Right kidney (tissue), 9 donors: Measurements from ENCODE around the gene TUFT1.
A peak's percentile ranks its signal among the peaks of the same experiment; 100 is the strongest.

Experiments
- DNase-seq: peaks from one replicate; pipeline ENCODE4 v3.0.0-alpha.2; 2016
- long read RNA-seq, 8 donors: transcript quantifications; one replicate each; lab custom pipeline, GENCODE V29; 2026

The TUFT1 gene, protein sequence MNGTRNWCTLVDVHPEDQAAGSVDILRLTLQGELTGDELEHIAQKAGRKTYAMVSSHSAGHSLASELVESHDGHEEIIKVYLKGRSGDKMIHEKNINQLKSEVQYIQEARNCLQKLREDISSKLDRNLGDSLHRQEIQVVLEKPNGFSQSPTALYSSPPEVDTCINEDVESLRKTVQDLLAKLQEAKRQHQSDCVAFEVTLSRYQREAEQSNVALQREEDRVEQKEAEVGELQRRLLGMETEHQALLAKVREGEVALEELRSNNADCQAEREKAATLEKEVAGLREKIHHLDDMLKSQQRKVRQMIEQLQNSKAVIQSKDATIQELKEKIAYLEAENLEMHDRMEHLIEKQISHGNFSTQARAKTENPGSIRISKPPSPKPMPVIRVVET
- long read RNA-seq, donor 1, partial matches to known transcripts = 0 of 1 reads
- long read RNA-seq, donor 1, other reads (novel, unspliced or antisense) = 0 of 1 reads
- long read RNA-seq, donor 2, partial matches to known transcripts = 0 of 1 reads
- long read RNA-seq, donor 2, other reads (novel, unspliced or antisense) = 0 of 1 reads
- long read RNA-seq, donor 3, partial matches to known transcripts = 0 of 2 reads
- long read RNA-seq, donor 3, other reads (novel, unspliced or antisense) = 0 of 2 reads
- long read RNA-seq, donor 4 = 0 reads
- long read RNA-seq, donor 5, partial matches to known transcripts = 0 of 2 reads
- long read RNA-seq, donor 5, other reads (novel, unspliced or antisense) = 0 of 2 reads
- long read RNA-seq, donor 6, partial matches to known transcripts = 0 of 2 reads
- long read RNA-seq, donor 6, other reads (novel, unspliced or antisense) = 0 of 2 reads
- long read RNA-seq, donor 7, transcript TUFT1-202 (12 exons, 3,033 nt) = major isoform, 6 of 15 reads
- long read RNA-seq, donor 7, partial matches to known transcripts = 9 of 15 reads
- long read RNA-seq, donor 7, other reads (novel, unspliced or antisense) = 0 of 15 reads
- long read RNA-seq, donor 8, partial matches to known transcripts = 5 of 5 reads
- long read RNA-seq, donor 8, other reads (novel, unspliced or antisense) = 0 of 5 reads

DNA sequence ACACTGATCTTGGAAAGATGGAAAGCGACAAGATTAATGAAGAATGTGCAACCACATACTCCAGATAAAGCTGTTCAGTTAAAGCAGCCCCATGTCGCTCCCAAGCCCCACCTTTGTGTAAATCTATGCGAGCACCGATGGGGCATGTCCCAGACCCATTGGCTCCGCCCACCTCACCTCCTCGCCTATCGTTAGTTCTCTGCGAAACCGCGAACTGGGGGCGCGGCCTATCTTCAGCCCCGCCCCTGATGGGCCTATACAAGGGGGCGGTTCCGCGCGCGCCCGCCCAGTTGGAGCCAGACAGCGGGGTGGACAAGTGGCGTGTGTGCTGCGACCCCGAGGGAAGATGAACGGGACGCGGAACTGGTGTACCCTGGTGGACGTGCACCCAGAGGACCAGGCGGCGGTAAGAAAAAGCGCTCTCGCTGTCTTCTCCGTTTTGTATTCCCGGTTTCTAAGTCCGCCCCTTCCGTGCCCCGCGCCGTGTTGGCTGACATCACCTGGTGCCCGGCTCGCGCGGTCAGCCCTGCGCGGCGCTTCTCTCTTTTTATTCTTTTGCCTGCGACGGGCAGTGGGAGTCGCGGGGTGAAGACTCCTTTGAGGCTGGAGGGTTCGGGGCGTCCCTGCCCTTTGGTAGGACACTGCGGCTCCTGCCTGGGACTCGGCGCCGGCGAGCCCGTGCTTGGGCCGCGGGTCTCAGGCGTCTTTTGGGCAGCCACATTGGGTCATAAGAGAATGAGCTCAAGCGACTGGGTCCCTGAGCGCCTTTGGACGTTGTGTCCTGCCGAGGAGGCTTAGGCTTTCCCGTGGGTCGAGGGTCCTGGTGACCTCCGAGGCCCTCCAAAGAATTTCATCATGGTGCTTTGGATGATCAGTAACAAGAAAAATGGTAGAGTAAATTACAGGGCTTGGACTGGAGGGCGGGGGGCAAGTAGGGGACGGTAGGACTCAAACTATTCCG, at the start of gene TUFT1:
Gene TUFT1 (plus strand): TSS at position 289 of the 961 bp plus-strand sequence. CDS start 58 bp downstream, at position 347.
- peak; percentile 93 for DNase-seq

DNA sequence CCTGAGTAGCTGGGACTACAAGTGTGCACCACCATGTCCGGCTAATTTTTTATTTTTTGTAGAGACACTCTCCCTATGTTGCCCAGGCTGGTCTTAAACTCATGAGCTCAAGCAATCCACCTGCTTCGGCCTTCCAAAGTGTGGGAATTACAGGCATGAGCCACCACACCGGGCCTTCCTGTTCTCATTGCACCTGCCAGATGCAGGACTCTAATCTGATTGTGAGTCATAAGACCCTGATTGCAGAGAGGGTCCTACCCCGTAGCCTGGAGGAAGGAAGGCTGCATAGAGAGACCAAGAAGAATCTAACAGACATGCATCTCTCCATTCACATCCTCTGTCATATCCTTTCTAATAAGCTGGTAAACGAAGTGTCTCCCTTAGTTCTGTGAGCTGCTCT, 48.5 kb upstream of the TUFT1 start:
- no peak for DNase-seq

DNA sequence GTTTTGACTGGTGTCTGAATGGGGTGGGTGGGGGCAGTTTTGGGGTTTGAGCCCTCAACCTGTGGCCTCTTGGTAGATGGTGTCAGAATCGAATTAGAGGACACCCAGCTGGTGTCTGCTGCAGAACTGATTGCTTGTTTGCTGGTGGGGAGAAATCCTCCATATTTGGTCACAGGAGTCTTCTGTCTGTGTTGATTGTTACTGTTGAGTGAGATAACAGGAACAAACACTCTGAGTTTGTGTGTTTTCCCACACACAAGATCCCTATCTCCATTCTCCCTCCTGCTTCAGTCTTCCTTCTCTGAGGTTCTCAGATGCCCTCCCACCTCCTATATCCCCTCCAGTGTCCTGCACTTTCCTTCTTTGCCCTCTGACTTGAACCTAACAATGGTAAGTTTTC, 48.0 kb upstream of the TUFT1 start:
- DNase-seq = no peak

DNA sequence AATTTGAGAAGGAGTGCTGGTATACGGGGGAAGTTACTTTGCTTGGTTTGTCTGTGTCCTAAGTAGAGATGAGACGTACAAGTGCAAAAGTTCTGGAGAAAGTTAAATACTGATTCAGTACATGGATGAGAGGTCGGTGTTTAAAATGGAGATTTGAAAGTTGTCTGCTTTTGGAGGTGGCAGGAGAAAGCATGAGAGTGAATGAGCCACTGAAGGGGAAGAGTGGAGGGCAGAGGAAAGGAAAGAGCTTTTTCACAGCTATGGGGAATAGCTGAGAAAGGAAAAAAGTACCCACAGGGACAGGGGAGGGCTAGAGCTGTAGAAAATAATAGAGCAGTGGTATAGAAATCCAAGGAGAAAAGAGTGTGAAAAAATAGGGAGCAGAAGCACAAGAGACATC, 47.1 kb upstream of the TUFT1 start:
- no peak for DNase-seq

DNA sequence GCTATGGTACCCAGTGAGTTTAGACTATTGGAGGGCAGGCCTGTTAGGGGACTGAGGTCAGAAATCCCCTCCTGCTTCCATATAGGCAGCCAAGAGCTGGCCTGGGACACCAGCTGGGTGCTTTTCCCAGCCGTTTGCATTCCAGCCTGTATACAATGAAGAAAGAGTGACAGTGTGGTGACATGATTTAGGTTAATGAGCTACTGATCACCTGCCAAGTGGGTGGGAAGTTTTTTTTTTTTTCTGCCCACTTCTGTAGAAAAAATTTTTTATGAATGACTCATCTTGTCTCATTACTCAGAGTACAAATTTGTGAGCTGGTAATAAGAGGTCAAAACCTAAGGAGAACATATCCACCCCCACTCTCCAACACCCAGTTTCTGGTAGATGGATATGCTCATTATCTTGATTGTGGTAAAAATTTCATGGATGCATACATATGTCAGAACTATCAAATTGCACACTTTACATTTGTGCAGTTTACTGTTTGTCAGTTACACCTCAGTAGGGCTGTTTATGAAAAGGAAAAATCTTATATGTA, 45.3 kb upstream of the TUFT1 start:
- DNase-seq = no peak

DNA sequence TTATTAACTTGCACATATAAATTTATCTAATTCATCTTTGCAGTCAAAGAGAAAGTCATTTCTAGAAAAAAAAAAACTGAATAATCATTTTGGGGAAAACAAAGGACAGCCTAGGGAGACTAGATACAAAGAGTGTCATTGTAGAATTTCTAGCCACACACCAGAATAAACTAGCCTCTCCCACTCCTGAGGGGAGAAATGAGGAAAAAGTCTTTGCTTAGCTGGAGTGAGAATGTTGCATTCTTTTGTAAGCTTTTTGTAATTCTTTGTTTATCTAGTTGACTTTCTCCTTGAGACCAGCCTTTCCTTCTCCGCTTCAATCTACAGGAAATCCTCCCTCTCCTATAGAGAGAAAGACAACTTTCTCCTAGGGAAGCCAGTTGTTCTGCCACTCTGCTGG, 44.8 kb upstream of the TUFT1 start:
- no peak for DNase-seq

DNA sequence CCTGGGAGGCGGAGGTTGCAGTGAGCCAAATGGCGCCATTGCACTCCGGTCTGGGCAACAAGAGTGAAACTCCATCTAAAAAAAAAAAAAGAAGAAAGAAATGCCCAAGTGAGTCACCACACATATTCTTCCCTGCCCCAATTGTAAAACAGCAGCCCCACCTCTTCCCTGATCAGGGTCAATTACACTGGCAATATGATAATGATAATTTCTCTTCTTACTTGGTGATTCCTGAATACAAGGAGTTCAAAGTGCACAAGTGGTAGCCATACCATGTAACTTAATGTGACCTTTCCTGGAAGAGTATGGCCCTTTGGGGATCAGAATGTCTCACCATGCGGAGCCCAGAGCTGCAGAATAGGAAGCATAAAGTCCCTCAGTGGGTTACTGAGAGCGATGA, 40.7 kb upstream of the TUFT1 start:
- DNase-seq = no peak

DNA sequence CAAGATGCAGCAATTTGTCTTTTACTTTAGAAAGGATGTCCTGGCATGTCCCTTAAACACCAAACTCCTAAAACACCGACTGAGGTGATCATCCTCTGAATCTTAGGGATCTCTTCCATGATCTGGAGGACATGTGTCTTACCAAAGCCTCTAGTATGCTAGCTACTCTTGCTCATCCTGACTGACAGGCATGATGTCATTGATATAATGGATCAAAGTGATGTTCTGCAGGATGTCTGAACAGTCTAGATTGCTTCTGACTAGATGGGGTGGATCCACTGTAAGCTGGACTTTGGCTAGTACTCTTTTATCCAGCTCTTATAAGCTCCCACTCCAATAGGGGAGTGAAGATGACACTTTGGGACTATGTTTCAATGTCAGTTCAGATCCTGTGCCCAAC, 40.2 kb upstream of the TUFT1 start:
- DNase-seq = no peak

DNA sequence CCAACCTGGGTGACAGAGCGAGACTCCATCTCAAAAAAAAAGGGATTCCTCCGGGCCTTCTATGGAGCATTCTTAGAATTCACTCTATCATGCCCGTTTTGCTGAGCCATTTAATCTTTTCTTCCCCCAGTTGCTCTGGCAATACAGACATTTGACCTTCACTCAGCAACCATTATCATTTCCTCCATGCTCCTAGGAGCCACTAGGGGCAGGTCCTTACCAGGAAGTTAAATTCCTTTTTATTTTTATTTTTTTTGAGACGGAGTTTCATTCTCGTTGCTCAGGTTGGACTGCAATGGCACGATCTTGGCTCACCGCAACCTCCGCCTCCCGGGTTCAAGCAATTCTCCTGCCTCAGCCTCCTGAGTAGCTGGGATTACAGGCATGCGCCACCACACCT, 38.6 kb upstream of the TUFT1 start:
- DNase-seq = no peak

DNA sequence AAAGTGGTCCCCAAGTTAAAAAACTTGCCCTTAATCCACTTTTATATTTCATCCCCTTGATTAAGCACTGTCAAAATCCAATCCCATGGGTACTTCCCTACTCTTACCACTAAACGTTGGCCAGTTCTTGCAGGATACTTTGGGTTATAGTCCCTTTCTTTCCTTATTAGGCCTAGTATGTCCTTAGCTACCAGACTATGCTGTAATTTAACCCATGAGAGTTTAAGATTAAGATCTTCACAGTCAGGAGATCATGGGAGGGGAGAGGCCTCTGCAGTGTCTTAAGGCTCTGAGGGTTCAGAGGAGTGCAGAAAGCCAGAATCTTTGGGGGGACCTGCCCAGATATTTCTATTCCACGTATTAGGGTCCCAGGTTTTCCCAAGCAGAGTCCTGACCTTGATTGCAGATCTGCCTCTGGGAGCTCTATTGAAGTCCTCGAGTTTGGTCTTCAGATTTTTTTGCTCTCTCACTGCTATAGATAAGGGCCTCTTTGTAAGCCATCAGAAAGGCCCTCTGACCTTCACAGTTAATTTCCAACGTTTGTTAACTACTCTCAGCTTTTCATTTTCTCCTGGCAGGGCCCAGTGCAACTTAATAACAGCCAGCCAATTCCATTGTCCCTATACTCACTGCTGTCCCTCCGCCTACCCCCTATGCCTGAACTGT, 37.9 kb upstream of the TUFT1 start:
- no peak for DNase-seq

DNA sequence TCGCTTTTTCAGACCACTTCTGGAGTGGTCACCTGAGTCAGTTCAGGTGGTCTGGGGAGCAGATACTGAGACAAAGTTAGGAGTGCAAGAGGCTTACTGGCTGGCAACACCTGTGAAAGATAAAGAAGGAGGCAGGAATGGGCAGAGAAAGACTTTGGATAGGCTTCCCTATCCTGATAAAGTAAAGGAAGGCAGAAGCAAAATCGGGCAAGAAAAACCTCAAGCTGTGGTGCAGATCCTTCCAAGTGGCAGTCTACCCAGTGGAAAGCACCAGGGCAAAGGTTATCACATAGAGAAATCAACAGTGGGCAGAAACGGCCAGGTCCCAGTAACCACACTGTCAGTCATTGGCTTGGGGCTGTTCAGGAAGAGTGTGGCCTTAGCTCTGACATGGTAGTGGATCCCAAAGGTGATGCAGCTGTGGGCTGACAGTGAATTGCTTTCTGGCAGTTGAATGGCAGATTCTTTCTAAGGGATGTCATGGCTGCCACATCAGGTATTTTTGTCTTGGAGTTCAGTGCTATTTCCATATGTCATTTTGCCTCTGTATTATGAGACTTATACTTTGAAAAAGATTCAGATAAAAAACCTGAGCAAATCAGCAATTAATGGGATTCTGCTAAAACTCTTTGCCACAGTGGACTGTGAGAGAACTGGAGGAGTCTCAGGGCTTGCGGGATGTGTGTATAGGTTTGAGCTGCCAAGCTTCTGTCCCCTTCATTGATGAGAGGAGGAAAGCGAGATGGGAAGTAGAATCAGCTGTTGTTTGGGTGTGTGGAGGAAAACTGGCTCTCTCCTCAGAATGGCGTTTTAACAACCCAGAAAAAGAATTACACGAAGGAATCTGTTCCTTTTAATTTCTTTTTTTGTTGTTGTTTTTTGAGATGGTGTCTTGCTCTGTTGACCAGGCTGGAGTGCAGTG, 37.0 kb upstream of the TUFT1 start:
- DNase-seq = no peak

DNA sequence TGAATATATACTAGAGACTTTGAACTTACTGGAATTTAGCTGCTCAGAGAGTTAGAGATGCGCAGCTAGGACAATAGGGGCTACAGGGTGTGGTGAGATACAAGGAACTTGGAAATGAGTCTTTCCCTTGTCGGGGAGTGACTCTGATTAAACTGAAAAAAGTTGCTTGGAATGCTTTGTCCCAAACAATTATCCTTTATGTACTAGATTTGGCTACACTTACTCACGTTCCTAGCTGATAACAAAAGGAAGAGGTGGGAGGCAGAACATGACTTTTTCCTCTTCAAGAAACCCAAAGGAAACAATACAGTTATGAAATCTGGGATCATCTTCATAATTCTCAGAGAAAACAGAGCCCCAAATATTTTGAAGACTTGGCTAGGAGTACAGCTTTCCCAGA, 35.9 kb upstream of the TUFT1 start:
- no peak for DNase-seq

DNA sequence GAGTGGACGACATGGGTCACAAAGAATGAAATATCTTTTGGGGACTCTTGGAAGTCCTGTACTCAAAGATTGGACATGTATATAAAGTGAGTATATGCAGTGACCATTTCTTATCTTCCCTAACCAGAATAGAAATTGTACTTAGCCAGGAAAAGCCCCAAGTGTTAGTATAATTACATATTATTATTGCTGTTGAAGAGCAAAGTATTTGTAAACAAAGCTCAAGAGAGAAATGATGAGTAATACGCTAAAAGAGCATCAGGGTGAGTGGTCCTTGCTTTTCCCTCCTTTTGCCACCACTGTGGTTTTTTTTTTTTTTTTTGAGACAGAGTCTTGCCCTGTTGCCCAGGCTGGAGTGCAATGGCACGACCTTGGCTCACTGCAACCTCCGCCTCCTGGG, 35.4 kb upstream of the TUFT1 start:
- no peak for DNase-seq

DNA sequence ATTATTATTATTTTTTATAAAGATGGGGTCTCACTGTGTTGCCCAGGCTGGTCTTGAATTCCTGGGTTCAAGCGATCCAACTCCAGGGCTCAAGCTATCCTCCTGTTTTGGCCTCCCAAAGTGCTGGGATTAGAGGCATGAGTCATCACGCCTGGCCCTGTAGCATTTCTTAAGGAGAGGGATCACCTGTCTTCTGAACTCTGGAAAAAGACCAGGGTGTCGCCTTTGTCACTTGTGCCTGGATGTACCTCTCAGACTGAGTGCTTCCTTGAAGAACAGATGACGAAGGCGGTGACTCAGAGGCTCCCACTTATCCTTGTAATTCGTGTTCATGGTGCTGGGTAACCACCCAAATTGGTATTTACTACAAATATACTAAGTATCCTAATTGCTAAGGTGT, 31.3 kb upstream of the TUFT1 start:
- DNase-seq = no peak

DNA sequence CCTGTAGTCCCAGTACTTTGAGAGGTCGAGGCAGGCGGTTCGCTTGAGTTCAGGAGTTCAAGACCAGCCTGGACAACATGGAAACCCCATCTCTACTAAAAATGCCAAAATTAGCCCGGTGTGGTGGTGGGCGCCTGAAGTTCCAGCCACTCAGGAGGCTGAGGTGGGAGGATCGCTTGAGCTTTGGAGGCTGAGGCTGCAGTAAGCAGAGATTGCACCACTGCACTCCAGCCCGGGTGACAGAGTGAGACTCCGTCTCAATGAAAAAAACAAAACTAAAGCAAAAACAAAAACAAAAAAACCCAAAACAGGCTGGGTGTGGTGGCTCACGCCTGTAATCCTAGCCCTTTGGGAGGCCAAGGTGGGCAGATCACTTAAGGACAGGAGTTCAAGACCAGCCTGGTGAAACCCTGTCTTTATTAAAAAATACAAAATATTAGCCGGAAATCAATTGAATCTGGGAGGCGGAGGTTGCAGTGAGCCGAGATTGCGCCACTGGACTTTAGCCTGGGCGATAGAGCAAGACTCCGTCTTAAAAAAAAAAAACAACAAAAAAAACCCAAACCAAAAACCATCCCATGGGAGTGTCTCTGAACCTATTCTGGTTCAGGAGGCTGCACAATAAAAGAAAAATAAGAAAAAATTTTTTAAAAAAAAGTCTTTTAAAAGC, 30.6 kb upstream of the TUFT1 start:
- DNase-seq = no peak

DNA sequence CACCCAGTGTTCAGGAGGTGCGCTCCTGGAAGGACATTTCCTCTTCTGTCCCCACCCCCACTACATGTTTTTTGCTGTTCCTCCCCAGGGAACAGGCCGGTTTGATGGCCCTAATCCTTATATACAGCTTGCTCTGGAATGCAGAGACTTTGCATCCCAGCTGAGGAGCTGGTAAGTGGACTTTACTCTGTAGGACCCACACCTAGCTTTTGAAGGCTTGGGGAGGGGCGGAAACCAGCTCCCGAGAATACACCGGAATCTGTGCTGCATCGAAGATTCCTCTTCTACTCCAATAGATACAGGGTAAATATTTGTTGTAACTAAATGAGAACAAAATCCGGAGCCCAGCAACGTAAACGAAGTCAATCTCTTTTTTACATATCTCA, 30.1 kb upstream of the TUFT1 start:
- no peak for DNase-seq

DNA sequence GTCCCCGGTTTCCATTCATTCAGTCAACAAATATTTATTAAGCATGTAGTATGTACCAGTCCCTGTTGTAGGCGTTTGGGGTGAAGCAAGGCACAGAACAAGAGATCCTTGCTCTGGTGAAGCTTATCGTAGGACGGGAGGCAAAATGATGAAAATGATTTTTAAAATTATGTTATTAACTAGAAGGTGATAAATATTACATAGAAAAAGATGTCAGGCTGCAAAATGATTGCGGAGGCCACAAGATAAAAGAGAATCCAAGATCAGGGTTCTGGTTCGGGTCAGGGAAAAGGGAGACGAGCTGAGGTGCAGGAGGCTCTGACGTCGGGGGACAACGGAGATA, 29.5 kb upstream of the TUFT1 start:
- DNase-seq = no peak

DNA sequence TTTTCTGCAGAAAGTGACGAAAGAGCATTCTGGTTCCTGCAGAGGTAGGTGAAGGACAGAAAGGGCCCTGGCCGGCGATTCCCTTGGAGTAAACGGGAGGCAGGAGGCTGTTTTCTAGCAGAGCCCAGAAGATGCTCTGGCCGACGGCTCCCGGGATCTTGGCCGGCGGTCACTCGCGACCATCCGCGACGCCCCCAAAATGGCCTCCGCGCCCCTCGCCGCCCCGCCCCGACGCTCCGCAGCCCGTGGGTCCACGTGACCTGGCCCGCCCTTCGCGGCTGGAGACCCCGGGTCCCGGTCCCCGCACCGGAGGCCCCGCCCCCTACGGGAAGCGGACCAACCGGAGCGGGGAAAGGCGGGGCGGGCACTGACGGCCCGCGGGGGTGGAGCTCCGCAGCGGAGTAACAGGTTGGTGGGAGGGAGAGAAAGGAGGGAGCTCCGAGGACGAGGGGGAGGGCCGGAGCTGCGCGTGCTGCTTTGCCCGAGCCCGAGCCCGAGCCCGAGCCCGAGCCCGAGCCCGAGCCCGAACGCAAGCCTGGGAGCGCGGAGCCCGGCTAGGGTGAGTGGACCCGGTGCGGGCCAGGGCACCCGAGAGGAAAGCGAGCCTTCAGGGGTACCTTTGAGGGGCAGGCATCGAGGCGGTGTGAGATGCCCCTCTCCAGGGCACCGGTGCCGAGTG, 29.0 kb upstream of the TUFT1 start, which contains the start of gene CGN:
Gene CGN (plus strand): TSS at position 431 of the 679 bp plus-strand sequence. CDS start 7,133 bp downstream, outside the sequence.
- DNase-seq = peak; percentile 78
